NT2/D1 (cell line): ENCODE results near the gene FRMD5.

Experiments used
- DNase-seq: peaks from one replicate; pipeline ENCODE4 v3.0.0-alpha.2; 2011; ENCODE audit warnings: low read depth, low spot score
- H3K27me3 ChIP-seq: 2 replicates; pipeline ENCODE4 v1.6.0; 2011; ENCODE audit warnings: mild to moderate bottlenecking; ENCODE audit not compliant: insufficient read length, insufficient read depth
- H3K36me3 ChIP-seq: 2 replicates; pipeline ENCODE4 v1.6.1; 2011; ENCODE audit warnings: mild to moderate bottlenecking, low read length, mixed read lengths; ENCODE audit not compliant: insufficient read depth, insufficient read length
- H3K4me1 ChIP-seq: 2 replicates; pipeline ENCODE4 v1.5.1; 2011; ENCODE audit not compliant: insufficient read depth, insufficient read length
- H3K4me3 ChIP-seq: 2 replicates; pipeline ENCODE4 v1.5.1; 2011; ENCODE audit warnings: low read depth; ENCODE audit not compliant: insufficient read length
- H3K9ac ChIP-seq: 2 replicates; pipeline ENCODE4 v1.6.0; 2011; ENCODE audit warnings: low read depth; ENCODE audit not compliant: insufficient read length
- H3K9me3 ChIP-seq: 2 replicates; pipeline ENCODE4 v1.5.1; 2011; ENCODE audit warnings: mild to moderate bottlenecking, low read length; ENCODE audit not compliant: insufficient read depth
- SUZ12 ChIP-seq: IDR thresholded peaks from 2 replicates; pipeline ENCODE4 v1.6.1; 2011; ENCODE audit not compliant: insufficient read length, insufficient read depth; ENCODE audit errors: extremely low read depth
- YY1 ChIP-seq: IDR thresholded peaks from 2 replicates; pipeline ENCODE4 v1.6.1; 2011; ENCODE audit not compliant: insufficient read length, insufficient read depth
- ZNF274 ChIP-seq: IDR thresholded peaks from 2 replicates; pipeline ENCODE4 v1.6.1; 2011; ENCODE audit warnings: mild to moderate bottlenecking, low read depth, low read length

Gene FRMD5

GRCh38 chr15:44145495-44145894 lies 49.6 kb downstream of the FRMD5 start:
- no peaks in the 10 kb centered on the region for H3K27me3 ChIP-seq
- H3K4me3 ChIP-seq = no peak overlapping the region
- no peaks in the 10 kb centered on the region for H3K4me1 ChIP-seq
- no peaks in the 10 kb centered on the region for H3K9me3 ChIP-seq
- no peaks in the 10 kb centered on the region for H3K36me3 ChIP-seq
- no peak for DNase-seq
- TF ChIP-seq SUZ12 (no peak), YY1 (no peak), ZNF274 (no peak)
- no peak overlapping the region for H3K9ac ChIP-seq

DNA sequence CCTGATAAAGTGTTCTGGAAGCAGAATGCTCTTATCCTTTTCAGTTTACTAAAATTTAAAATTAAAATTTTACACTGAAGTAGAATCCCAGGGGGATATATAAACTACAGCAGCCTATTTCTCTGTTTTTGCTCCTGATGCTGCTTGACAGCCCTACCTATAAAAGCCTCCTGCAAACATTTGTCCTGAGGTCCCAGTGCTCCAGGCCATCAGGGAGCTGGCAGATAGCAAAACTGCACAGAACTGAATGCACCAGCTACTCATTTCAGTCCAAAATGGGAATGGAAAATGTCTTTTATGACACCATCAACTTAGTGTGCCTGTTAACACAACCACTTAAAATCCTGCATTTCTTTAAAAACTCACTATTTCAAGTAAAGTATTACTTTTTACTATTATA lies 50.1 kb downstream of the FRMD5 start:
- TF ChIP-seq YY1 (no peak), ZNF274 (no peak), SUZ12 (no peak)
- Histone ChIP-seq H3K36me3 (no peaks in the 10 kb centered on the region), H3K27me3 (no peaks in the 10 kb centered on the region), H3K4me1 (no peaks in the 10 kb centered on the region), H3K9ac (no peak overlapping the region), H3K4me3 (no peak overlapping the region), H3K9me3 (no peaks in the 10 kb centered on the region)
- no peak for DNase-seq

- no peaks in the 10 kb centered on the region for H3K4me1 ChIP-seq
- TF ChIP-seq ZNF274 (no peak), SUZ12 (no peak), YY1 (no peak)
- H3K9me3 ChIP-seq = no peaks in the 10 kb centered on the region
- H3K27me3 ChIP-seq = no peaks in the 10 kb centered on the region
- no peak overlapping the region for H3K4me3 ChIP-seq
- no peaks in the 10 kb centered on the region for H3K36me3 ChIP-seq
- no peak overlapping the region for H3K9ac ChIP-seq
- no peak for DNase-seq
Observed at GRCh38 chr15:44144184-44144583, 50.9 kb downstream of the FRMD5 start.

GRCh38 chr15:44137750-44138149 lies 57.3 kb downstream of the FRMD5 start:
- no peaks in the 10 kb centered on the region for H3K4me1 ChIP-seq
- DNase-seq = no peak
- no peak overlapping the region for H3K9ac ChIP-seq
- H3K9me3 ChIP-seq = no peaks in the 10 kb centered on the region
- no peaks in the 10 kb centered on the region for H3K27me3 ChIP-seq
- no peak for TF ChIP-seq YY1
- TF ChIP-seq ZNF274 = no peak
- TF ChIP-seq SUZ12 = no peak
- H3K36me3 ChIP-seq = no peaks in the 10 kb centered on the region
- no peak overlapping the region for H3K4me3 ChIP-seq

DNA sequence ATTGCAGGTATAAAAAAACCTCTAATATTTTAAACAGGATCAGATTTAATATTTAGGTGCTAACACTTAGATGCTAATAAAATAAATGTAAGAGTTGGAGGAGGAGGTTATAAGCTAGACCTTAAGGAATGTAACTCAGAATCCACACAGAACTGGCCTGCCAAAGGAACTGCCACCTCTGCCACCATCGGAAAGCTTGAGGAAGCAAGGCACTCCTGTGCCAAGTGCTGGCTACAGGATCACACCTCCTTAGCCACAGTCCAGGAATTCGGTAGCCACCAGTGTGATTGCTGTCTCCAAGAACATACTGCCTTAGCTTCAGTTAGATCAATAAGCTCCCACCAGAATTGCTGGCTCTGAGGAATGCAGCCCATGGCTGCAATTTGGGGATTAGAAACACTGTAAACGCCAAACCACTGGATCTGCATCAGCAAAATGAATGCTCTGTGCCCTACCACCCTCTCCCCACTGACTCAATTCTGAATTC lies 58.0 kb downstream of the FRMD5 start:
- Histone ChIP-seq H3K27me3 (no peaks in the 10 kb centered on the region), H3K9me3 (no peaks in the 10 kb centered on the region), H3K4me3 (no peak overlapping the region), H3K4me1 (no peaks in the 10 kb centered on the region), H3K9ac (no peak overlapping the region), H3K36me3 (no peaks in the 10 kb centered on the region)
- TF ChIP-seq YY1 = no peak
- no peak for TF ChIP-seq ZNF274
- no peak for DNase-seq

DNA sequence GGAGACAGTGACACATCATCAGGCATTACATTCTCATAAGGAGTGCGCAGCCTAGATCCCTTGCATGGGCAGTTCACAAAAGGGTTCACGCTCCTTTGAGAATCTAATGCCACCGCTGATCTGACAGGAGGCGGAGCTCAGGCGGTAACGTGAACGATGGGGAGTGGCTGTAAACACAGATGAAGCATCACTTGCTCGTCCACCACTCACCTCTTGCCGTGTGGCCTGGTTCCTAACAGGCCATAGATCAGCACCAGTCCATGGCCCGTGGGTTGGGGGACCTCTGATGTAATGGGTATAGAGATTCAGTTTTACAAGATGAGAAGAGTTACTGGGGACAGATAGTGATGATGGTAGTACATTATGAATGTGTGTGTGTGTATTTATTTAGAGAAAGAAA lies 63.0 kb downstream of the FRMD5 start:
- no peaks in the 10 kb centered on the region for H3K9me3 ChIP-seq
- no peak overlapping the region for H3K4me3 ChIP-seq
- DNase-seq = no peak
- no peaks in the 10 kb centered on the region for H3K27me3 ChIP-seq
- no peaks in the 10 kb centered on the region for H3K36me3 ChIP-seq
- H3K4me1 ChIP-seq = no peaks in the 10 kb centered on the region
- H3K9ac ChIP-seq = no peak overlapping the region
- TF ChIP-seq SUZ12 (no peak), ZNF274 (no peak), YY1 (no peak)

GRCh38 chr15:44130778-44131177 lies 64.3 kb downstream of the FRMD5 start:
- DNase-seq = no peak
- TF ChIP-seq YY1 (no peak), ZNF274 (no peak), SUZ12 (no peak)

GRCh38 chr15:44129911-44130310 lies 65.2 kb downstream of the FRMD5 start:
- no peak for DNase-seq
- Histone ChIP-seq H3K4me3 (no peak overlapping the region), H3K4me1 (no peaks in the 10 kb centered on the region), H3K9ac (no peak overlapping the region), H3K27me3 (no peaks in the 10 kb centered on the region), H3K36me3 (no peaks in the 10 kb centered on the region), H3K9me3 (no peaks in the 10 kb centered on the region)
- TF ChIP-seq SUZ12 (no peak), ZNF274 (no peak), YY1 (no peak)

More at GRCh38 chr15:44130778-44131177, 64.3 kb downstream of the FRMD5 start:
- no peaks in the 10 kb centered on the region for H3K27me3 ChIP-seq
- H3K9me3 ChIP-seq = no peaks in the 10 kb centered on the region
- H3K36me3 ChIP-seq = no peaks in the 10 kb centered on the region
- H3K4me1 ChIP-seq = no peaks in the 10 kb centered on the region
- H3K4me3 ChIP-seq = no peak overlapping the region
- no peak overlapping the region for H3K9ac ChIP-seq
